HT-29 (cell line): ENCODE data around the gene PTPRN2. TPM values are rescaled to one million over a fixed set of nuclear protein-coding genes. Genes with fewer than 3 reads are reported as not detected.
A peak's percentile ranks its signal among the peaks of the same experiment; 100 is the strongest.
"Not testable (repeated sequence)": the region's sequence is repeated elsewhere in the genome, so short reads cannot be mapped to it uniquely, and the experiment has no call there.

Experiments used
- DNase-seq: peaks from one replicate; pipeline ENCODE4 v3.0.0-alpha.2; 2015; ENCODE audit warnings: low spot score
- total RNA-seq: library from RNA; depleted of rRNA; stranded (reverse); fragments of >200 nt; shearing (Covaris generic); gene quantifications from 2 replicates; pipeline ENCODE4 v1.2.3, GENCODE V29; 2014

Gene PTPRN2
- total RNA-seq, 1 experiment from 2014 or later = 1.7 TPM

DNA sequence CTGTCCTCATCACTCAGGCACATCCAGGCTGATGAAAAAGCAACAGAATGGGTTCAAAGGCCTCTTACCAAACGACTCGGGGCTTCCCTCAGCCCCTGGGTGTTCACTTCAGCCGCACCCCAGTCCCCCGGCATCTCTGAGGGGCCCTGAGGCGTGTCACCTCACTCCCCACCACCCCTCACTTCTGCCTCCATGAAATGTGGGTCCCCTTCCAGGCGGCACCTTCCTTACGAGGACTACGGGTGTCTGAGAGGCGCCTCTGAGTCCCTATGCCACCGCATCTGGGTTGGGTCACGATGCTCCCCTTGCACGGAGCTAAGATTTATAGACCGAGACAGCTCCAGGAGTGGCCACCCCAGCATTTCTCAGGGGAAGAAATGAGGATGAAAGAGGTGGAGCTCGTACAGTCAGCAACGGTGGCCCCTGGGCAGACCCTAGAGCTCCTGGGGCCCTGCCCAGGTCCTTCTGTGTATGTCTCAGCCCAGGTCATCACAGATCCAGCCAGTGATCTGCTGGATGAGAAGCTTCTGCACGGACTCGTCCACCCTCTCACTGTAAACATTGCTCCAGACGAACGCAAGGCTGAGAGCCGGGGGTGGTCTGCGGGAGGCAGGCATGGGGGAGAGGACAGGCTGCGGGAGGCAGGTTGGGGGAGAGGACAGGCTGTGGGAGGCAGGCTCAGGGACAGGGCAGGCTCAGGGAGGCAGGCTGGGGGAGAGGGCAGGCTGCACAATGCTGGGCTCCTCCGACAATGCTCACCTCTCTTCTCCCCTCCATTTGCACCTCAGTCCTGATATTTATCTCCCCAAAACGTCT lies 842.6 kb downstream of the PTPRN2 start:
- DNase-seq = no peak

- no peak for DNase-seq
Observed at GRCh38 chr7:157743781-157744525, 843.7 kb downstream of the PTPRN2 start.

GRCh38 chr7:157740251-157740798 lies 847.3 kb downstream of the PTPRN2 start:
- no peak for DNase-seq

- no peak for DNase-seq
Observed at GRCh38 chr7:157739650-157740049, 848.0 kb downstream of the PTPRN2 start.

GRCh38 chr7:157739031-157739430 lies 848.6 kb downstream of the PTPRN2 start:
- DNase-seq = no peak

DNA sequence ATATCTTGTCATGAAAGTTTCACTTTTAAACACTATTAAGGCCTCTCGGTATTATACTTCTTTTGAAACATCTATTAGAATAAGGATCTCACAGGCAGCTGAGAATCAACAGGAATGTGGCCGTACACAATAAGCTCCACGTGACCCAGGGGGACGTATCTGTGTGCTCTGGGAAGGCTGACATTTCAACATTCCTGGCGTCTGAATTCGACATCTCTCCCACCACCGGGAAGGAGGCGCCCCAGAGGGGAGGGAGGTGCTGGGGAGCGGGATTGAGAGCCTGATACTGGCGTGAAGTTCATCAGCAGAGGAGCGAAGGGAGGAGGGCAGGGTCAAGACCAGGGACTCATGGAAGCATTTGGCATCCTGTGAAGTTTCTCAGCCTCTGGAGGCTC lies 849.6 kb downstream of the PTPRN2 start:
- no peak for DNase-seq

- no peak for DNase-seq
Observed at GRCh38 chr7:157737151-157738065, 850.2 kb downstream of the PTPRN2 start.

DNA sequence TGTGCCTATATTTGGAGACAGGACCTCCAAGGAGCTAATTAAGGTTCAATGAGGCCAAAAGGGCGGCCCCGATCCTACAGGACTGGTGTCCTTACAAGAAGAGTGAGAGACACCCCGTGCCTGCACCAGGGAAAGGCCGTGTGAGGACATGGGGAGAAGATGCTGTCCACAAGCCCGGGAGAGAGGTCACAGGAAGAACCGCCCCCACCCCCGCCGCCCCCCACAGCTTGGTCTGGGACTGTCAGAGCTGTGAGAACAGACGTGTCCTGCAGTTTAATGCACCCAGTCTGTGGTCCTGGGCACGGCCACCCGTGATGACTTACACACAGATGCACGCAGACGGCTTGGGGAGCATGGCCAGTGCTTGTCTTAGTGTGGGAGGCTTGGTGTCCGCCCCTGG lies 851.3 kb downstream of the PTPRN2 start:
- no peak for DNase-seq

DNA sequence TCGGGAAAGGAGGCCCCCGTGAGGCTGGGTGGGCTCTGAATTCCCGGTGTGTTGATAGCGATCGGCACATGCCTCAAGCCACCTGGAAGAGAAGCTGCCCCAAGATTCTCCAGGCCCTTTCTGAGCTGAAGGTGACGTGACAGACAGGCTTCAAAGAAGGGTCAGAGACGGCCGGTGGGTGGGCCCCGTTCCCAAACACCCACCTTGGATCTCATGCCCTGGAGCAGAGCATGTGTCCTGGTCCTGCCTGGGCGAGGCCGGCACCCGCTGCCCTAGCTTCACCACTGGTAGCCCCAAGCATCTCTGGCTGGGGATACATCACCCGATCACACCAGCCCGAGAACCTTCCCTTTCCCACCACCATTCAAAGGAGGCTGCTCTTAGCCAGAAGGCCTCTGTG lies 851.8 kb downstream of the PTPRN2 start:
- no peak for DNase-seq

DNA sequence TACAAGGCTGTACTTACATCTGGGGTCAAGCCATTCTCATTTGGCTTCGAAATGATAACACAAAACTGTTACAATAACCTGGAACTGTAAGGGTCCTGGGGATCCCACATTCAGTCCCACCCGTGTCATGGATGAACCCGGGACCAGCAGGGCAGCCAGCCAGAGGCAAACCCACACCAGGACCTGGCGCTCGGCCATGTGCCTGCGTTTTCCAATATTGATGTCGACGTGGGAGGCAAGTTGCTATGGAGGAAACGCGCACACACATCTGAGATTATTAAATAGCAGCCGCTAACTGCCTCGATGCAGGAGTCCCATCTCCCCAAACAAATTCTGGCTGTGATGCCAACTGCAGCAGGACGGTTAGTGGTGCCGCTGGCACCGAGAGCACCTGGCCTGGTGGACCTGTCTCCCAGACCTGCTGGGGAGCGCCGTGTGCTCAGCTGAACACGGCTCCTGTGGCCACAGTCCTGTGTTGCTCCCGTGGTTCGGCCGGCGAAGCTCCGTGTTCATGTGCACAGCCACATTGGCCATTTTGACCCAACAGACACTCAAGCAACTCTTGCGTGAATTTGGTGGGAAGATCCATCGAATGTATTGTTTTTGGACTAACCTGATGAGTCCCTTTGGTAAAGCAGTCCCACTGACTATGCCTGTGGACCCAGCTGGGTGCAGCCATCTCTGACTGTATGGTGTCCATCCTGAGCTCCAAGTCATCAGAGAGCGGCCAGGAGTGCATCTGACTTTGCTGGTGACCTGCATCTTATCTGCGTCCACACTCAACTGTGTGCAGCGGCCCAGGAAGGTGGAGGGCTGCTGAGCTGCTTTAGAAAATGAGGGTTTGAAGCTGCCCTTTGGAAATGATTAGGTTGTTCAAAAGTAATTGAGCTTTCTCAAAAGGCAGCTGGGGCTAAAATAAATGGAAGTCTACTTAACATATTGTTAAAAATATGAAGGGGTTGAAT lies 852.7 kb downstream of the PTPRN2 start:
- no peak for DNase-seq

GRCh38 chr7:157733760-157734395 lies 853.7 kb downstream of the PTPRN2 start:
- not testable (repeated sequence) for DNase-seq

GRCh38 chr7:157731126-157731525 lies 856.5 kb downstream of the PTPRN2 start:
- DNase-seq = no peak

- DNase-seq = no peak
Observed at GRCh38 chr7:157730614-157731013, 857.0 kb downstream of the PTPRN2 start.

DNA sequence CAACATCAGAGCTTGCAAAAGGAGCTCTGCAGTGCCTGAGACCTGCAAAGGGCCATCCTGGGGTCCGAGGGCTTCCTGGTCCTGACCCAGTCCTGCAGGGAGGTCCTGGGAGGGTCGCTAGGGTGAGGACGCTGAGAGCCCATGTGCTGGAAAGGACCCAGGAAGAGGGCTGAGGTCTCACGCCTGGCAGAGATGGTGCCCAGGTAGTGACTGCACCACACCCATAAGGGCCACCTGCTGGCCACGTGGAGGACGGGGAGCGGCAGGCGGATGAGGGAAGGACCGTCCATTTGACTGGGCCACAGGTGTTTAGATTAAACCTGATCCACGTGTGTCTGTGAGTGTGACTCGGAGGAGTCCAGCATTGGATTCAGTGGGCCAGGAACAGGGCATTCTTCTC lies 858.1 kb downstream of the PTPRN2 start:
- DNase-seq = peak; percentile 12

DNA sequence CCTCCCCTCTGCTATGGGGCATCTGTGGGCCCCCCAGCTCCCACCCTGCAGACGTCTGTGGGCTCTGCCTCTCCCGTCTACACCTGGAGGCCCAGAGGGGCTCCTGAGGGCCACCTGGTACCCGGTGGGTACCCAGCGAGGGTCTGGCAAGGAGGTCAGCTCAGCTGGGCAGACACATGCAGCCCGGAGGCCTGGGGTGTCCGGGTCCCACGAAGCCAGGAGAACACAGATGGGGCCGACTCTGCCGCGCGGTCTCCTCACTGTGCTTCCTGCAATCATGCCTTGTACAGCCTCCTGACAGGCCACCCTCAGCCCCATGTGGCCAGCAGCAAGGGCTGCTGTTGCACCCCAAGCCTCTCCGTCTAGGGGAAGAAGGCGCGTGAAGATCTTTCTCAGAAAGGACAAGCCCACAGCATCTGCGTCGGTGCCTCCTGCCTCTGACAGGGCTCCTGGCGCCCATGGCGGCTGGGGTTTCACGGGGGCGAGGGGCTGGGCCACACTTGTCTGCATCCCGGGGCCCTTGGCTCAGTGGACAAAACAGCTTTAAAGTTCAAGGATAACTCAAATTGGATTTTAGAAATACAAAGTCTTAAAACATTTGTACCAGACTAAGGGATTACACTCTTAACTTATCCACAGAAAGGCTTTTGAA lies 859.5 kb downstream of the PTPRN2 start:
- no peak for DNase-seq

- DNase-seq = no peak
Observed at GRCh38 chr7:157726764-157727163, 860.9 kb downstream of the PTPRN2 start.

GRCh38 chr7:157725312-157725711 lies 862.3 kb downstream of the PTPRN2 start:
- not testable (repeated sequence) for DNase-seq

- no peak for DNase-seq
Observed at GRCh38 chr7:157723205-157723604, 864.4 kb downstream of the PTPRN2 start.
